GM18502 (cell line): ENCODE measurements around the gene CMTM1.
"Not testable (repeated sequence)": the region's sequence is repeated elsewhere in the genome, so short reads cannot be mapped to it uniquely, and the experiment has no call there.

Experiments
- ATAC-seq: cut with Tn5 transposase; IDR thresholded peaks from one replicate; pipeline ENCODE4 v1.9.1; 2021; ENCODE audit warnings: mild to moderate bottlenecking; ENCODE audit not compliant: unreplicated experiment, poor library complexity

CMTM1 gene

DNA sequence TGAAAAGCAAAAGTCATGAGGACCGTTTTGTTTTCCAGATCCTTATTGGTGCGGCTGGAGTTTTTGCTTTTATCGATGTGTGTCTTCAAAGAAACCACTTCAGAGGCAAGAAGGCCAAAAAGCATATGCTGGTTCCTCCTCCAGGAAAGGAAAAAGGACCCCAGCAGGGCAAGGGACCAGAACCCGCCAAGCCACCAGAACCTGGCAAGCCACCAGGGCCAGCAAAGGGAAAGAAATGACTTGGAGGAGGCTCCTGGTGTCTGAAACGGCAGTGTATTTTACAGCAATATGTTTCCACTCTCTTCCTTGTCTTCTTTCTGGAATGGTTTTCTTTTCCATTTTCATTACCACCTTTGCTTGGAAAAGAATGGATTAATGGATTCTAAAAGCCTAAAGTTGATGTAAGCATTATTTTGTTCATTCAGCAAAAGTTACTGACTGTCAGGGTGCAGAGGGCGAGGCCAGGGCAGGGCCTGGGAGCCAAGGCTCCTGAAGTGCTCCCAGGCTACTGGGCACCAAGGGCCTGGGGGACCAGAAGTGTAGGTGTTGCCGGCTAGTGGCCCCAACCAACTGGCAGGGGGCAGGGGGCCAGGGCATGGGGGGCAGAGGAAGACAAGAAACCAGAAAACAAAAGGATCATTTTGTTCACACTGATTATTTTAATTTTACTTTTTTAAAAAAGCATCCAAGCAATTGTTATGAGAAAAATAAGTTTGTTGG is 21.8 kb downstream of the CMTM1 start:
- ATAC-seq = no peak

DNA sequence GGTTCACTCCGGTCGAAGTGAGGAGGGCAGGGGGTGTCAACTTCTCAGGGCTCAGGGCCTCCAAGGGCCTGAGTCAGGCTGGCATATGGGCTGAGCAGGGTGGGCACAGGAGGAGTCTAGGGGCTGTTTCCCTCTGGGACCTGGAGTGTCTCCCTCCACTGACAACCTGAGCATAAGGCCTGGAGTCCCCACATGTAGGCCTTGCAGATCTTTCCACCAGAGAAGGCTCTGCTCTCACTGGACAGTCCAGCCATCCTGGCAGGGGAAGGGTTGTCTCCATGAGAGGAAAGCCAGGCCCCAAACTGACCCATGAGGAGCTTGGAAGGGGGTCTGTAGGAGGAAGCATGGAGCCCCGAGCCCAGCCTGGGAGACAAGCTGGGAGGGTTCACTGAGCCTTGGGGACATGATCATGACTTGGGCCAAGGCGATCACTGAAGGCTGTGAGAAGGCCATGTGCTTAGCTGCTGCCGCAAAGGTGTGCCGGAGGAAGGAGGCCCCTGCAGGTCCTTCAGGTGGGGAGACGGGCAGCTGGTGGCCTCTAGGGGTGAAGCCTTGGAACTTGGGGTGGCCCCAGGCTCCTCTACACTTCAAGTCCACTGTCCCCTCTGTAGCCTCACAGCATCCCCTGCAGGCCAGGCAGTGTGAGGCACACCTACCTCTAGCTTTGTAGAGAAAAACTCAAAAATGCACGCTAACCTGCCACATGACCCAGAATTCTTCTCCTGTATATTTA is 22.9 kb downstream of the CMTM1 start:
- peak; percentile 81 for ATAC-seq

DNA sequence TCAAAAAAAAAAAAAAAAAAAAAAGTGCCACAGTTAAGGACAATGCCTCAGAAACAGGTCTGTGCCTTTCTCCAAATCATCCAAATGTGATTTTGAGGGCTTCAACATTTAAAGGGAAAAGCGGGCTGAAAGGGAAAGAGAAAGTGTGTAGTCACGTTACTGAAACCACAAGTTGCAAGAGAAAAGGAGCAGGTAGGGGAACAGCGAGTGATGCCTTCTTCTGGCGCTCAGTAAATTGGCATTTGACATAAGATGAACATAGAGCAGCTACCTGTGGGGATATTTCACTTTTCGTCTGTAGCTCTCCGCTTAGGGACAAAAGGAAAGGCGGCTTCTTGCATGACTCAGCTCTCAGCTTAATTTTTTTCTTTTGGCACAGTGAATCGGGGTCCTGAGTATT is 24.1 kb downstream of the CMTM1 start:
- peak; percentile 48 for ATAC-seq

DNA sequence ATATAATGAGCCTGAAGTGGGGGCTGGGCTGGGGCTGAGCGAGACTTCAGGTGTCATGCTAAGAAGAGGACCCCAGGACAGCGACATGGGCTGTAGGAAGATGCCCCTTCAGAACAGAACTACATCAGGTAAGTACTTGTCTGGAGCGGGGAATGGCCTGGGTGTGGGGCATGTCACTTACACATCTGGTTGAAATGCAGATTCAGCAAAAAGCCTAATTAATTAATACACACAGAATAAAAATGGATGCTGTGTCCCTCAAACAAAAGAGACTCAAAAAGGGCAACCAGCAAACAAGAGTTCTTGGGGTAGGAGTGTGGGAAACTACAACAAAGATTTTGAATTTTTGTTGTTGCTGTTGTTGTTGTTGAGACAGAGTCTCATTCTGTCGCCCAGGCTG is 24.8 kb downstream of the CMTM1 start:
- ATAC-seq = no peak

DNA sequence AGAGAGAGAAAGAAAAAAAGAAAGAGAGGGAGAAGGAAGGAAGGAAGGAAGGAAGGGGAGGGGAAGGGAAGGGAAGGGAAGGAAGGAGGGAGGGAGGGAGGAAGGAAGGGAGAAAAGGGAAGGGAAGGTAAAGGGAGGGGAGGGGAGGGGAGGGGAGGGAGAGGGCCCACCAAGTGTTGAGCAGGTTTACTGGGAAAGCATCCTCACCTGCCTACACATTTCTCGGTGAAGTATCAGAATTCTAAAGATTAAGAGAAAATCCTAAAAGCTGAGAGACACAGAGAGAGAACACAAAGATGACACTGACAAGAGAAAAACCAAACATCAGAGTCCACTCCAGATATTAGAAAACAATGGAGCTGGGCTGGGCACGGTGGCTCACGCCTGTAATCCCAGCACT is 26.0 kb downstream of the CMTM1 start:
- ATAC-seq = no peak

DNA sequence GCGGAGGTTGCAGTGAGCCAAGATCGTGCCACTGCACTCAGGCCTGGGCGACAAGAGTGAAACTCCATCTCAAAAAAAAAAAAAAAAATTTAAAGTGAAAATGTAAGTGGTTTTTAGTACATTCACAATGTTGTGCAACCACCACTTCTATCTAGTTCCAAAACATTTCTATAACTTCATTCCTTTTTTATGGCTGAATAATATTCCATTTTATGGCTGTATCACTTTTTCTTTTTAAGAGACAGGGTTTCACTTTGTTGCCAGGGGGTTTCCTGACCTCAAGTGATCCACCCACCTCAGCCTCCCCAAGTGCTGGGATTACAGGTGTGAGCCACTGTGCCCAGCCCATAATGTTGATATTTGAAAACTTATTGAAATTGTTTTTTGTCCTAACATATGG is 26.6 kb downstream of the CMTM1 start:
- no peak for ATAC-seq

DNA sequence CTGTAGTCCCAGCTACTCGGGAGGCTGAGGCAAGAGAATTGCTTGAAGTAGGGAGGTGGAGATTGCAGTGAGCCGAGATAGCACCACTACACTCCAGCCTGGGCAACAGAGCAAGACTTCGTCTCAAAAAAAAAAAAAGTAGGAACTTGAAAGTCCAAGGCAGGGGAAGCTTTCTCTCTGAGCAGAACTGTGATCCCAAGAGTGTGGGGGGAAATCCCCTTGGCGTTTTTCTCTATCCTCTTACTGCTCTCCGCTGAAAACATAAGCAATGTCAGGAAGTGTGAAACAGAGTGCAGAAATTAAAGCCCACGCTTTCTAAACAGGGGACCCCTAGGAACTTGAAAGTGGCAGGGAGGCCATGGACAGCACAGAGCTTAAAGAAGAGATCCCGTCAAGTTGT is 28.5 kb downstream of the CMTM1 start:
- ATAC-seq = no peak

DNA sequence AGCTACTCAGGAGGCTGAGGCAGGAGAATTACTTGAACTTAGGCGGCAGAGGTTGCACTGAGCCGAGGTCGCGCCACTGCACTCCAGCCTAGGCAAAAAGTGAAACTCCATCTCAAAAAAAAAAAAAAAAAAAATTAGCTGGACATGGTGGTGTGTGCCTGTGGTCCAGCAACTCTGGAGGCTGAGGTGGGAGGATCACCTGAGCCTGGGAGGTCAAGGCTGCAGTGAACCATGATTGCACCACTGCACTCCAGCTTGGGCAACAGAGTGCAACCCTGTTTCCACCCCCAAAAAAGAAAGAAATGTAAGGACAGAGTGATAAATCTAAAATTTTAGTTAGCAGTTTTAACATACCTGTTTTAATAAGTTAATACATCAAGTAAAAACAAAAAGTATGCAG is 30.3 kb downstream of the CMTM1 start:
- not testable (repeated sequence) for ATAC-seq

DNA sequence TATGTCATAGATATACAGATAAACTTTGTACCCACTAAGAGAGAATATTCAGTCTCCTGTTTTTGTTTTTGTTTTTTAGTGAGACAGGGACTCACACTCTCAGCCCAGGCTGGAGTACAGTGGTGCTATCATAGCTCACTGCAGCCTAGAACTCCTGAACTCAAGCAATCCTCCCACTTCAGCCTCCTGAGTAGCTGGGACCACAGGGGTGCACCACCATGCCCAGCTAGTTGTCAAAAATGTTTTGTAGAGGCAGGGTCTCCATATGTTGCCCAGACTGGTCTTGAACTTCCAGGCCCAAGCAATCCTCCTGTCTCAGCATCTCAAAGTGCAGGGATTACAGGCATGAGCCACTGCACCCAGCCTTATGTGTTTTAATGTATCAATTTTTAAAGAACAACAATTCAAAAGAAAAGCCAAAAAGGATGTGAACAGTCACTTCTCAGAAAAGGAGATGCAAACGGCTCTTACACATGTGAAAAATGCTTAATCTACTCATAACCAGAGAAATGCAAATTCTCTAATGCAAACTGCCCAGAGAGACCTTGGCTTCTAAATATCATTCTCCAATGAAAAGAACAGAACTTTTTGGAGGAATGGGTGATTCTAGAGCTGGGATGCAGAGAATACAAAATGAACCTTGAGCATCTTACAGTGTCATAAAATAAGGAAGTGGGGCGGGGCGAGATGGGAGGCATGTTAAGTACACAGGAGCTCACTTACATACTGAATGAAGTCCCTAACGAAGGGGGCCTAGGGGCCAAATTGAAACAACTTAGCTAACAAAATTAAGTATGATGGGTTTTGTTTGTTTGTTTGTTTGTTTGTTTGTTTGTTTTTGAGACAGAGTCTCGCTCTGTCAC is 31.0 kb downstream of the CMTM1 start:
- ATAC-seq = no peak

DNA sequence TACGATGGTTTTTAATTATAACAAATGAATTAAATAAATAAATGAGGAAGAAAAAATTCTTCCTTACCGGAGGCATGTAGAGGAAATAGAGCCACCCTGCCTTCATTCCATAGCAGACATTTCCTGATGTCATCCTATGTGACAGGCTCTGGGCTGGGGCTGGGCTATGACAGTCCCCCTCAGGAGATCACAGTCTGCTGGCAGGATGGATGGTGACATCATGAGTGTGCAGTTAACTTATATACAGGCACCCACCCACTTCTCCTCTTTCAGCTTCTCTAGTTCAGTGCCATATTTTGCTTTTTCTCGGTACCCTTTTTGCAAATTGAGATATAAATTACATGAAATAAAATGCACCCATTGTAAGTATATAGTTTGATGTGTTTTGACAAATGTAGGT is 31.9 kb downstream of the CMTM1 start:
- ATAC-seq = no peak

DNA sequence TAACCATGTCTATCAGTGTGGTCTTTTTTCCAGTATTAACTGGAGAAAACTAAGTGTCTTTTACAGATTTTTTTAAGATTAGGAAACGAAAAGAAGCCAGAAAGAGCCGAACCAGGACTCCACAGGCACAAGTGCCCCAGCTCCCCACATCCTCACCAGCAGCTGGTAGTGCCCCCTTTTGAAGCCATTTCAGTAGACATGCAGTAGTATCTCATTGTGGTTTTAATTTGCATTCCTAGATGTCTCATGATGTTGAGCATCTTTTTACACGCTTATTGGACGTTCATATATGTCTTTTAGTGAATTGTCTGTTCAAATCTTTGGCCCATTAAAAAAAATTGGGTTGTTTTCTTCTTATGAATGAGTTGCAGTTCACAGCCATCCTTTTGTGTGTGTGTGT is 33.5 kb downstream of the CMTM1 start:
- no peak for ATAC-seq

DNA sequence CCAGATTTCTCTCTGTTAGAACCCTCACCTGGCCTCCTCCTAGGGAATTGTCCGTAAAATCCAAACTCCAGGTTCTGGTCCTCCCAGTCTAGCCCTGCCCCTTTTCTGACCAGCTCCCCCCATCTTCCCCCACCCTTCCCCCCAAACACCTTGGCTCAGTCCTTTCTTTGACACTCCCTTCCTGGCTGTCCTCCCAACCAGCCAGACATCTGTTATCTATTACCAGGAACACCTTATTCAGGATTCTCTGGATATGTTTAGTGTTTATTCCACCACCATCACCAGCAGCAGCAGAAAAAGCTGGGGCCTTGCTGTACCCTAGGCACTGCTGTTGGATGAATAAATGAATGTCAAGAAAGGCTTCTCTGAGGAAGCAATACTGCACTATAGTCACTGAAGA is 34.2 kb downstream of the CMTM1 start:
- ATAC-seq = no peak

DNA sequence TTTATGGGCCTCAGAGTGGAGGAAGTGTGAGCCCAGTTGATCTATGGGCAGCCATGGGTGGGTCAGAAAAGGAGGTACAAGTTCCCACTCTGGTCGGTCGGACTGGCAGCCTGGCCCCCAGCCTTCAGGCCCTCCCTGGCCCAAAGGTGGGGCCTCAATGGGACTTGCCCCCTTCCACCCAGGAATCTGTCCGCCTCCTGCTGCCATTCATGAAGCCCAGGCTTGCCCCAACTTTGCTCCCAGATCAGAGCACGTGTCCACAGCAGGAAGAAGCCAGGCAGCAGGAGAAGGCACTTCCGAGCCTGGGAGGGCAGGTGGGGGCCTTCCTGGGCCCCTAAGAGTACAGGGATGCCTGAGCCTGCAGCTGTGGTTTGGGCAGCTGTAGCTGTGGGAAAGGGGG is 35.2 kb downstream of the CMTM1 start:
- ATAC-seq = no peak

DNA sequence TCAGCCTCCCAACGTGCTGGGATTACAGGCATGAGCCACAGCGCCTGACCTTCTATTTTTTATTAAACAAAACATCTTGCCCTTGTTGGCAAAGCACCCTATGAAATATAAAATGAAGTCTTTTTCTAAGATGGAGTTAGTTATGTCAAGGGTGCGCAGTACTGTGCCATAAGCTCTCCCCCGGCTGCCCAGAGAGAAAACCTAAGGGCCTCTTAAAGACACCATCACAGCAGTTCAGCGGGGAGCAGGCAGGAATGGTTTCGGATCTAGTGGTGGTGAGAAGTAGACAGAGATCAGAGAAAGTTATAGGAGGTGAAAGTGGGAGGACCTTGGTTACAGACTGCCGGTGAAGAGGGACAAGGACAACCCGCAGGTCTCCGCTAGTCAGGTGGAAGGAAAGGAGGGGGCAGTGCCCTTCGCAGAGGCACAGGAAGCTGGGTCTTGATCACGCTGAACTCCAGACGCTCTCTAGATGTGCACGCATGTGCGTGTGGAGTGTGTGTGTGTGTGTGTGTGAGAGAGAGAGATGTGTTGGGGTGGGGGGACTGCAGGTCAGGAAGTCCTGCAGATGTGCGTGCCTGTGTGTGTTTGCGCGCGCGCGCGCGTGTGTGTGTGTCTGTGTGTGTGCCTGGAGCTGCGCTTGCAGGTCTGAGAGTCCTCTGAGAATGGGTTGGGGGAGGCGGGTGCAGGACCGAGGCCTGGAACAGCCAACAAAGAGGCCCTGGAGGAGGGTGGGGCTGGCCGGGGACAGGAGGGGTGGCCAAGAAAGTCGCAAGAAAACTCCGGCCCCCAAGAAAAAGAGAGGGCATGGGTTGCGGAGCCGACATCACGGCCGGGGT is 37.5 kb downstream of the CMTM1 start:
- ATAC-seq = no peak

DNA sequence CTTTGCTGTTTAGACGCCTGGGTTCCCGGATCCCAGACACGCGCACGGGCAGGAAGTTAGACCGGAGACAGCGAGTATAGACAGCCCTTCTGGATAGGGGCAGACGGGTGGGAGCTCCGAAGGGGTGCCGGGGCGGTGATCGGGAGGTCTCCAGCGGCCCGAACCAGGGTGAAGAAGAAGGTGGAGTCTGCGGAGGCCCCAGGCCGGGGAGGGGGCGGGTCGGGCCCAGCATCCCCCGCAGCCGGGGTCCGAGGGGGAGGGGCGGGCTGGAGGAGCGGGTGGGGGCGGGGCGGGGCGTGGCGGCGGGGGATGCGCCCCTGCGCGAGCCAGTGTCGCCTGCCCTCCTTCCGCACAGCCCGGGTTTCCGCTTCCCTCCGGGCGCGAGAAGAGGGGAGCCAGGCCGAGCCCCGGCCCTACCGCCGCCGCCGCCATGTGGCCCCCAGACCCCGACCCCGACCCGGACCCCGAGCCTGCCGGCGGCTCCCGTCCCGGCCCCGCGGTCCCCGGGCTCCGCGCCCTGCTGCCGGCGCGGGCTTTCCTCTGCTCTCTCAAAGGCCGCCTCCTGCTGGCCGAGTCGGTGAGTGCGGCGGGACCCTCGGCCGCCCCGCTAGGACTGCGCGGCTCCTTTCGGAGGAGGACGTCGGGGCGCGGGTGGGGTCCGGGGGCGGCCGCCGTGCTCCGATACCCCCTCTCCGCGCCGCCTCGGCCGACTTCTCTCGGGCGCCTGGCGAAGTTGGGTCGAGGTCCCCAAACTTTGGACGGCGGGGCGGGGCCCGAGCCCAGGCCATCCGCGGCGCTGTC is 38.3 kb downstream of the CMTM1 start, which contains the start of gene CMTM3:
TSS of gene CMTM3 (plus strand) at position 329 of the 801 bp plus-strand sequence. CDS start at position 431, 102 bp downstream.
- peak; percentile 64 for ATAC-seq

DNA sequence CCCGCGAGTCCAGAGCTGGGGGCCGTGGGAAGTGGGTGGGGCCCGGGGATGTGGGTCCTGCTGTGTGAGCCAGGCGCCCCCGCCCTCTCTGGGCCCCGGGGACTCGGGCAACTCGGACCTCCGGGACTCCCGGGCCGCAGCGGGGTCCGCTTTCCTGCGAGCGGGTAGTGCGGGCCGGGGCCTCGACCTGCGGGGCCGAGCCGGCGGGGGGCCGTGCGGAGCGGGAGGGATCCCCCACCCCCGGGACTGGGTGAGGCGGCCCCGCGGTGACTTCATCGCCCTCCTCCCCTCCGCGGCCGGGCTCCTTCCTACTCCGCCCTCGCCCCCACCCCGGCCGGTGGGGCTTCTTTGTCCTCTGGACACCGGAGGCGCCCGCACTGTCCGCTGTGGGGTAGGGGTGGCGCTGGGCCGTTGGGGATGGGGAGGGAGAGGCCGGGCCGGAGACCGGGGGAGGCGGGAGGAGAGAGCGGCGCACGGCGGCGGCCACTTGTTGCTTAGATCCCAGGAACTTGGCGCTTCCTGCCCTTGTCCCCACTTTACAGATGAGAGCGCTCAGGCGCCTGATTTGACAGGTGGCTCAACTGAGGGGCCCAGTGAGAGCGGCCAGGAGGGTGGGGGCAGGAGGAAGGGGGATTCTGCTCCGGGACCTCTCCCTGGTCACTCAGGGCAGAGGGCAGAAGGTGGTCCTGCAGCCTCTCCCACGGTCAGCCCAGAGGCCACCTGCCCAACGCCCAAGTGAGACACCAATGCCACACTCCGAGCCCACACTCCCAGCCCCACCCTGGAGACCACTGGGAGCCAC is 39.1 kb downstream of the CMTM1 start:
- ATAC-seq = peak; percentile 12

DNA sequence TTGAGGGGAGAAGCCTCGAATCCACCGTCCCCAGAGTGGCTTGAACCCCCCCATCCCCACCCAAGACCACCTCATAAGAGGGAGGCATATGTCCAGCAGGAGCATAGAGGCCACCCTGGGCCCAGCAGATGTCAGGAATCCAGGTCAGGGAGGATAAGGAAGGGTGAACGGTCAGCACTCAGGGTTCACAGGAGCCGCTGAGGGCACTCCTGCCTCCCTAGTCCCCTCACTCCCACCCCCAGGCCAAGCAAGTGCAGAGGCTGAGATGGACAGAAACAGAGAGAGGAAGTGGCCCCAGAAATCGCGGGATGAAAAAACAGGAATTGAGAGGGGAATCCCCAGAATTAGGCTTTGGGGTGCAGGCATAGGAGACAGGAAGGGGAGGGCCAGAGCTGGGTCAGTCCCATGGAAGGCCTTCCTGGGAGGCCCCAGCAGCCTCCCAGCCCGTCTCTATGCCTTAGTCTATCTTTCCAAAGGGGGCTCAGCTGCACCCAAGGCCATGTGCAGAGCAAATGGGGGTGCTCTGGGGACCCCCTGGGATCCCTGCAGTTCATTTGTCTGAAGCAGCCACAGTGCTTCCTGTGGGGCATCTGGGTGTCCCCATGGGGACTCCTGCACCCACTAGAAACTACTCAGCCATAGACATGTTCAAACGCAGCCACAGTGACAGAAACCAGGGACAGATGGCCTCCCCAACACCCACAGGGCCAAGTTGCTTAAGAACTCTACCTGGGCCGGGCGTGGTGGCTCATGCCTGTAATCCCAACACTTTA is 39.9 kb downstream of the CMTM1 start:
- peak; percentile 53 for ATAC-seq
